ENCODE data around the gene TCHP. TPM values are rescaled to one million over a fixed set of nuclear protein-coding genes. Genes with fewer than 3 reads are reported as not detected.
A peak's percentile ranks its signal among the peaks of the same experiment; 100 is the strongest.
"Not testable (repeated sequence)": the region's sequence is repeated elsewhere in the genome, so short reads cannot be mapped to it uniquely, and the experiment has no call there.

TCHP gene
- total RNA-seq, 1 donor from 2014 or later = 22.6 TPM

GRCh38 chr12:109878749-109879148 lies 21.3 kb upstream of the TCHP start:
- no peak for DNase-seq (ENCODE audit: low spot score)

GRCh38 chr12:109879351-109880042 lies 20.6 kb upstream of the TCHP start:
- DNase-seq (ENCODE audit: low spot score) = peak; percentile 41

DNA sequence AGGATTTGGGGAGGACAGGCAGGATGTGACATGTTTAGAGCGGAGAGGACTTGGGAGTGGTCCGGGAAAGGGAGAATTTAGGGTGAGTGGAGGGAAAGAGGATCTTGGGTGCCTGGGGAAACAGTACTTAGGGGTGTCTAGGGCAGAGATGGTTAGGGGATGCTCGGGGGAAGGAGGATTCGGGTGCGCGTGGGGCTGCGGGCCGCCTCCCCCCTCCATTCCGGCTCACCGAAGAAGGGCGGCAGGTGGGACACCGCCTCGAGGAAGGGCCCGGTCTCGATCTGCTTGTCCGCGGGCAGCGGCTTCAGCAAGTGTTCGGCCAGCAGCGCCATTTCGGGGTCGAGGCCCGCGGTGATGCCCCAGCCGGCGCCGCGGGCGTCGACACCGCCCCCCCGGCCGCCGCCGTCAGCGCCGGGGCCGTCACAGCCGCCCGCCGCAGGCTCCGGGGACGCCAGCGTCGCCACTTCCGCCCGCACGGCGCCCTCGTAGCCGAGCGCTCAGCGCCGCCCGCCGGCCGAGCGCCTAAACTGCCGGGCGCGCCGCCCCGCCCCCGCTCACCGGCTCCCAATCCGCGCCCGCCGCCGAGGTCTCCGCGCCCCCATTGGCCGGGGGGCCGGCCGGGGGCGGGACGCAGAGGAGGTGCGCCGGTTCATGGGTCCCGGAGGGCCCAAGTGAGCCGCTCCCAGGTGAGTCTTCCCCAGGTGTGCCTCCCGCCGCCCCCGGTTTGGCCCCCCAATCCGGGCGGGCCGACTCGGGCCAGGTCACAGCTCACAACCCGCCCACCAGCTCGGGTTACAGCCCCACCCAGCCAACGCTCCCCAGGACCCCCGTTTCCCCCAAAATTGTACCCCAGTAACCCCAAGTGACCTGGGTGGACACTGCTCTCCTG lies 19.8 kb upstream of the TCHP start, which contains the start of gene GLTP:
TSS of gene GLTP (minus strand) at position 499 of the 889 bp plus-strand sequence. CDS start at position 332, 167 bp downstream.
- peak; percentile 88 for DNase-seq (ENCODE audit: low spot score)

DNA sequence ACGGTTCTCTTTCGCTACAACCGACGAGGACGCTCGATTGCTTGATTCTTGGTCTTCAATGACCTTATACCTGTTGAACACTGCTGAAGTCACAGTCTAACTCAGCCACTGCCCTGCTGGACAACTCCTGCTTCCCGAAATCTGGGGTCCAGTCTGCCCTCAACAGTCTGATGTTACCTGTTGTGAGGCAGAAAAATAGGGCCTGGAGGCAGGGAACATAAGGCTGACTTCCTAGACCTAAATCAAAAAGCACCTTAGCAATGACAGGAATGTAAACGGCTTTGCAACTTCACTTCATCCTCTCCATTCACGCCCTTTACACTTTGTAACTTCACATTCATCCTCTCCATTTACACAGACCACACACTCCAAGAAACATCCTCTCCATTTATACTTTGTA lies 19.1 kb upstream of the TCHP start:
- DNase-seq (ENCODE audit: low spot score) = peak; percentile 12

GRCh38 chr12:109881752-109882151 lies 18.3 kb upstream of the TCHP start:
- no peak for DNase-seq (ENCODE audit: low spot score)

GRCh38 chr12:109883461-109883860 lies 16.6 kb upstream of the TCHP start:
- DNase-seq (ENCODE audit: low spot score) = no peak

- no peak for DNase-seq (ENCODE audit: low spot score)
These were observed 14.5 kb upstream of the TCHP start for GRCh38 chr12:109885616-109886015.

- DNase-seq (ENCODE audit: low spot score) = no peak
These were observed 11.7 kb upstream of the TCHP start for GRCh38 chr12:109888179-109889020.

DNA sequence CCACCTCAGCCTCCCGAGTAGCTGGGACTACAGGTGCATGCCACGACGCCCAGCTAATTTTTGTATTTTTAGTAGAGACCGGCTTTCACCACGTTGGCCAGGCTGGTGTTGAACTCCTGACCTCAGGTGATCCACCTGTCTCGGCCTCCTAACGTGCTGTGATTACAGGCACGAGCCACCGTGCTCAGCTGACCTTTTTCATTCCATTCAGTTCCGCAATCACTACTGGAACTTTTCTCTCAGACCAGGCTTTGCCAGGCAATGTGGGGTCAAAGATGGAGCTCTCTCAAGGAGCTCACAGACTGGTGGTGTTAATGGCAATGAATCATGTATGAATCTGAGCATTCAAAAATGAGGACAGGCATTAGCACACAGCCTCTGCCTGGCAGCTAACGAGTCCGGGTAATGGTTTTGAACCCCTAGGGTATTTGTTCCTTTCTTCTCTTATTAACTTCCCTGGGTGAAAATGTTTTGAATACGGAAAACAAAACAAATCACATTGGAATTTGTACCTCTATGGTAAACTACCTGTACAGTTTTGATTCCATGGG lies 9.4 kb upstream of the TCHP start:
- DNase-seq (ENCODE audit: low spot score) = no peak

DNA sequence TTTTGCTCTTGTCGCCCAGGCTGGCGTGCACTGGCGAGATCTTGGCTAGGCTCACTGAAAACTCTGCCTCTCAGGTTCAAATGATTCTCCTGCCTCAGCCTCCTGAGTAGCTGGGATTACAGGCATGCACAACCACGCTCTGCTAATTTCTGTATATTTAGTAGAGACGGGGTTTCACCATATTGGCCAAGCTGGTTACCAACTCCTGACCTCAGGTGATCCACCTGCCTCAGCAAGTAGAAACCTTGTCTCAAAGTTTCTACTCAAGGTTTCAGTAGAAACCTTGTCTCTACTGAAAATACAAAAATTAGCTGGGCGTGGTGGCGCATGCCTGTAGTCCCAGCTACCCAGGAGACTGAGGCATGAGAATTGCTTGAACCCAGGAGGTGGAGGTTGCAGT lies 8.3 kb upstream of the TCHP start:
- DNase-seq (ENCODE audit: low spot score) = not testable (repeated sequence)

DNA sequence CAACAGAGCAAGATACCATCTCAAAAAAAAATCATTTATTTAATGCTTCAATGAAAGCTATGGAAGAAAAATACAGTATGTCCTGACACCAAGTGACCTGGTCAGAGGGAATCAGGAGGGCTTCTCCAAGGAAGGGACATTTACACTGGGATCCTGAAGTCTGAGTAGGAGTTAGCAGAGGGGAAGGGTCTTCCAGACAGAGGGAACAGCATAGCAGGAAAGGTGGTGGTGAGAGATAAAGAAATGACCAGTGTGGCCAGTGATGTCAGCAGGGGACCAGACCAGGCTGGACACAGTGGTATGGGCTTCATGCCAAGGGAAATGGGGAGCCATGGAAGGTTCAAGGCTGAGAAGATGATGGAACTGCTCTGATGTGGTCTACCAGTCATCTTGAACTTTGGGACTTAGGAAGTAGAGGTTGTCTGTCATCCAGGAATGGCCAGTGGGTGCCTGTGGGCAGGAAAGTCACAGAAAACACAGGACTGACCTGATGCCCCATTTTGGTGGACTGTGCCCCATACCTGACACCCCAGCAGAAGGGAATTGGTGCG lies 7.8 kb upstream of the TCHP start:
- DNase-seq (ENCODE audit: low spot score) = no peak

DNA sequence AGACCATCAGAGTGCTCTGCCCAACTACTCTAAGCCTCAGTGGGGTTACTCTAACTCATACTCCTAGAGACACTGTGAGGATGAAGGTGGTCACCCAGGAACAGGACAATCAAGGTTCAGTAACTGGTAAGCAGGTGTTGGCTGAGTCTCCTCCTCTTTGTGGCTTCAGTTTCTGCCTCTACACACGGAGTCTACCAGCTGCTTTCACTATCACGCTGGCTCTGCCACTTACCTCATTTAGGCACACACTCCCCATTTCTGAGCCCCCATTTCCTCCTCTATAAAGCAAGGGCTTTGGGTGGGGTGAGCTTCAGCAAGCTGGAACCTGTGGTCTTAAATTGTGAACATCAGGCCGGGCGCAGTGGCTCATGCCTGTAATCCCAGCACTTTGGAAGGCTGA lies 7.3 kb upstream of the TCHP start:
- no peak for DNase-seq (ENCODE audit: low spot score)

DNA sequence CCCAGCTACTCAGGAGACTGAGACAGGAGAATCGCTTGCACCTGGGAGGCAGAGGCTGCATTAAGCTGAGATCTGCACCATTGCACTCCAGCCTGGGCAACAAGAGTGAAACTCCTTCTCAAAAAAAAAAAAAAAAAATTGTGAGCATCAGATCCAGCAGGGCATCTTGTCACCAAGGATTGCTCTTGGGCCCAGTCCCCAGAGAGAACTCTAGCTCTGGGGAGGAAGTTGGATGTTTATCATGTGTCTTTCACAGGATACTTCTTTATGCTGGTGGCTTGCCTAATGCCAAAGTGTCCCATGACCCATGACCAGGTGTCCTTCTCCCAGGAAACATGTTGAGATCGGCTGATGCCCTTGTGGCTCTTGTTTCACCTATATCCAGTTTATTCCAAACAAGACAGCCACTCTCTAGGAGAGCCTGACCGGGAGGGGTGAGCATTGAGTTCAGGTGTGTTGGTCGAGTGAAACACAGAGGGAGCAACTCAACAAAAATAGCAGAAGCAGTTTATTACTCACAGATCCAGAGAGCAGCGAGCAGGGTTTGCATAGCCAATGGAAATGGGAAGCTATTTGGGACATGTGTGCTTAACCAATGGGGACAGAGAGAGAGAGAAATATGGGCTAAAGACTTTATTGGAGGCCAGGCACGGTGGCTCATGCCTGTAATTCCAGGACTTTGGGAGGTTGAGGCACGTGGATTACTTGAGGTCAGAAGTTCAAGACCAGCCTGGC lies 6.6 kb upstream of the TCHP start:
- DNase-seq (ENCODE audit: low spot score) = no peak

DNA sequence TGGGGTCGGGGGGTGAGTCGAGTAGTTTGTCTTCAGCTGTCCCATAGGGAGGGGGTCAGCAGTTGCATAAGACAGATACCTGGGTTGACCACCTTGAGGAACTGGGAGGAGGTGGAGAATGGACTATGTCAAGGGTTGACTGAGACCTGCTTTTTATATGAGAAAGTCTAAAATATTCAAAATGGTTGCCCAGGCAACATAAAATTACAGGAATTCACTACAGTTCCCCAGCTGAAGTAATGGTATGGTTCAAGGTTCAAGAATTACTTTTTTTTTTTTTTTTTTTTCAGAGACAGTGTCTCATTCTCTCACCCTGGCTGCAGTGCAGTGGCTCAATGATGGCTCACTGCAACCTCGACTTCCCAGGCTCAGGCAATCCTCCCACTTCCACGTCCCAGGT lies 5.1 kb upstream of the TCHP start:
- no peak for DNase-seq (ENCODE audit: low spot score)

DNA sequence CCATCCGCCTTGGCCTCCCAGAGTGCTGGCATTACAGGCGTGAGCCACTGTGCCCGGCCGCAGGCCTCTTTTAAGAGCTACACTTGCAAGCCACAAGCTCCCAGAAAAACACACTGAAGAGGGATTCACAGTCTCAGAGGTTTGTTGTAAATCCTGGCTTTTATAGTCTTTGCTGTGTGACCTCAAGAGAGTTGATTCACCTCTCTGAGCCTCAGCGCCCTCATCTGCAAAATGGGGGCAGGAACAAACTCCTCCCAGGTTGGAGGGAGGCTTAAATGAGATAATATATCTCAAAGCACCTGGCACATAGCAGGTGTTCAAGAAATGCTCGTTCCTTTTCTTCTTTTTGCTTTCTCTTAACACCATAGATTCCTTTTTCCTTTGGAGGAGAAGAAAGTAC lies 3.9 kb upstream of the TCHP start:
- DNase-seq (ENCODE audit: low spot score) = no peak

- DNase-seq (ENCODE audit: low spot score) = no peak
These were observed 3.0 kb upstream of the TCHP start for GRCh38 chr12:109897029-109897428.

- DNase-seq (ENCODE audit: low spot score) = not testable (repeated sequence)
These were observed 729 bp upstream of the TCHP start for GRCh38 chr12:109899345-109899744.

DNA sequence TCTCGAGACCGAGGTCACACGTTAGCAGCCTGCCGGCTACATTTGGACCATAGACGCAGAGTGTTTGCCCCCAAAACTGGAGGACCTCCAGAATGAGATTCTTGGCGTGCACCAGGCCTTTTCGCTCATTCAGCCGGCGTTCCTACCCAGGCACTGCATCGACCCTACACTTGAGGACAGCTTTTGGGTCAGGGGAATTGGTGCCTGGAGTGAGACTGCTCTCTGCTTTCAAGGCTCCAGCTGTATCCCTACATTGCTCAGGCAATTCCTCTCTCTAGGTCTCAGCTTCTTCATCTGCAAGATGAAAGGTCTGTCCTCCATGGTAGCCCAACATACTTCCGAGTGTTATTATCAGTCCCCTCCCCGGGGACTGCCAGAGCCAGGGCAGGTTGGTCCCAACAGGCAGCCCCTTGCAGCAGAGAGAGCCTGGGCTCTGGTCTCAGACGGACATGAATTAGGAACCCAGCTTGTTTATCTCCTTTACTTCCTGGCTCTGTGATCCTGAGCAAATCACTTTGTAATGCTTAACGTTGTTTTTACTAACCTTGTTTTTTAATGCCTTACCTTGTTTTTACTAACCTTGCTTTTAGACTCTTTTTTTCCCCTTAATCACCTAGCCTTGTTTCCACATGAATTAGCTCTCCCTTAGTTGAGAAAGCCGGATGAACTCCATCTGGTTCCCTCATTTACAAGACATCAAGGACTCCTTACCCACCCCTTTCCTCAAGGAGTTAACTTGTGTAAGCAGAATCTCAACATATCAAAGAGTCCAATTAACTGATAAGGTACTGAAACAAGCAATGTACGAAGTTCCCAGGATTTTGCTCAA lies 892 bp downstream of the TCHP start:
- DNase-seq (ENCODE audit: low spot score) = no peak

- DNase-seq (ENCODE audit: low spot score) = no peak
These were observed 2.9 kb downstream of the TCHP start for GRCh38 chr12:109902891-109903418.
